HUDEP-2 (cell line): ENCODE data around the gene LIG3.
"Not testable (repeated sequence)": the region's sequence is repeated elsewhere in the genome, so short reads cannot be mapped to it uniquely, and the experiment has no call there.

Experiments used
- DNase-seq, 76 experiments: peaks; one replicate each; lab custom pipeline; 2025; ENCODE audit not compliant: unreplicated experiment in 76 of 76; lab: John Stamatoyannopoulos, UW

LIG3 gene

GRCh38 chr17:35030780-35031179 is 50.5 kb downstream of the LIG3 start:
- DNase-seq, result no peak

DNA sequence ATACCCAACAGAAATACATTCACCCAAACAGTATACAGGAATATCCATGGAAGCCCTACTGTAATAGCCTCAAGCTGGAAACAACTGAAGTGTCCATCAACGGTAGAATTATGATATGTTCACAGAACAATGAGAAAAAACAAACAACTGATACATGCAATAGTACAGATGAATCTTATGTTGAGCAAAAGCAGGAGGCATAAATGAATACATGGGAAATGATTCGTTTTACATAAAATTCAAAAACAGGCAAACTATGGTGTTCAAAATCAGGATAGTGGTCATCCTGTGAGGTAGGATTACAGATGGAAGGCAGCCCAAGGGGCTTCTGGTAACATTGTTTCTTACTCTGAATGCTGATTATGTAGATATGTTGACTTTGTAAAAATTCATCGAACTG is 58.1 kb downstream of the LIG3 start:
- no peak for DNase-seq

DNA sequence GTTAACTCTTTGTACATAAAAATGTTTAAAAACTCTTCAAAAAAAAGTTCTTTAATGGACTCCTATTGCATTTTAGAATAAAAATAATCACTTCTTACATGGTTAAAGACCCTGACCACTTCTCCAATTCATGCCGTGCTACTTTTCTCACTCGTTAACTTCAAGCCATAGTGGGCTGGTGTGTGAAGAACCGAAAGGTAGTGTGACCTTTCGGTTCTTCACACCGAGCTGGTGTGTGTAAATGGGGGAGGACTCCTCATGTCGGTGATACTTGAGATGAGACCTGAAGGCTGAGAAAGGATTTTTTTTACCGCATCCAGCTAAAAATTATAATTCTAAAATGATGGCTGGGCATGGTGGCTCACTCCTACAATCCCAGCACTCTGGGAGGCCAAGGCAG is 61.1 kb downstream of the LIG3 start:
- no peak for DNase-seq

DNA sequence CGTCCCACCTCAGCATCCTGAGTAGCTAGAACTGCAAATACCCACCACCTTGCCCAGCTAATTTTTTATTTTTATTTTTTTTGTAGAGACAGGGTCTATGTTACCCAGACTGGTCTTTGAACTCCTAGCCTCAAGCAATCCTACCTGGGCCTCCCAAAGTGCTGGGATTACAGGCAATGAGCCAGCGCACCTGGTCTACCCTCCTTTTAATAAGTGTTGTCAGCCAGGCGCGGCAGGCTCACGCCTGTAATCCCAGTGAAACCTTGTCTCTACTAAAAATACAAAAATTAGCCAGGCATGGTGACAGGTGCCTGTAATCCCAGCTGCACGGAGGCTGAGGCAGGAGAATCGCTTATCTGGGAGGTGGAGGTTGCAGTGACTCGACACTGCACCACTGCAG is 63.9 kb downstream of the LIG3 start:
- no peak for DNase-seq

DNA sequence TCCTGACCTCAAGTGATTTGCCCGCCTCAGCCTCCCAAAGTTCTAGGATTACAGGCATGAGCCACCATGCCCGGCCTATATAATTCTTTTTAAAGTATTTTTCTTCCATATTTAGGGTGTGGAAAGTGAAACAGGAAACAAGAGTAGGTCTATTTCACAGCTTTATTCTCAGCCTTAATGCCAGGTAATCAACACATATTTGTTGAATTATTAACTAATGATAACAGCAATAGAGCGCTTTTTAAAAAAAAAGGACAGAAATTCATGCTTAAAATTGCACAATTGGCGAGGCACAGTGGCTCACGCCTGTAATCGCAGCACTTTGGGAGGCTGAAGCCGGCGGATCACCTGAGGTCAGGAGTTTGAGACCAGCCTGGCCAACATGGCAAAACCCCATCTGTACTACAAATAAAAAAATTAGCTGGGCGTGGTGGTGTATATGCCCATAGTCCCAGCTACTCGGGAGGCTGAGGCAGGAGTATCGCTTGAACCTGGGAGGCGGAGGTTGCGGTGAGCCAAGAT is 65.2 kb downstream of the LIG3 start:
- not testable (repeated sequence) for DNase-seq

DNA sequence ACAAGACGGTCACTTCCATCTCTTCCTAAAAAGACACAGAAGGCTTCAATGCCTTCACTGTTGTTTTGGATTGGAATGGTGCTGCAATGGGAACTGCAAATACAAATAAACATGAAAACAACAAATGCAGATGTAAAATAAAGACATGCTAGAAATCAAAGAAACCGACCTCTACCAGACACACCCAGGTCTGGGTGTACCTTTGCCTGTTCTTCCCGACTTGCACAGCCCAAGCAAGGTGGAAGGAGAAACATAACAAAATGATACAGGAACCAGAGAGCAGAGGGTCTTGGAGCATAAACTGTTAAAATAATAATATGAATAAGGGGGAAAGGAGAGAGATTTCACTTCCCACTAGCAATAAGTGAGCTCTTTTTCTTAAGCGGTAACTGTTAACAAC is 65.9 kb downstream of the LIG3 start:
- DNase-seq, result no peak

- DNase-seq, result peak in 1 of 76 experiments; percentile 4
These were observed 66.5 kb downstream of the LIG3 start for GRCh38 chr17:35046740-35047283.

GRCh38 chr17:35048685-35049379 is 68.5 kb downstream of the LIG3 start:
- DNase-seq, result no peak

DNA sequence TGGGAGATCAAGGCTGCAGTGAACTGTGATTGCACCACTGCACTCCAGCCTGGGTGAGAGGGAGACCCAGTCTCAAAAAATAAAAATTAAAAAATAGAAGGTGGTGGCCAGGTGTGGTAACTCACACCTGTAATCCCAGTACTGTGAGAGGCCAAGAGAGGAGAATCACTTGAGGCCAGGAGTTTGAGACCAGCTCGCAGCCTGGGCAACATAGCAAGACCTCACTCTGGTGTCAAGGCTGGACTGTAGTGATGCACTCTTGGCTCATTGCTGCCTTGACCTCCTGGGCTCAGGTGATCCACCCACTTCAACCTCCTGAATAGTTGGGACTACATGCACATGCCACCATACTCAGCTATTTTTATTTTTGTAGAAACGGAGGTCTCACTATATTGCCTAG is 69.9 kb downstream of the LIG3 start:
- DNase-seq, result no peak

DNA sequence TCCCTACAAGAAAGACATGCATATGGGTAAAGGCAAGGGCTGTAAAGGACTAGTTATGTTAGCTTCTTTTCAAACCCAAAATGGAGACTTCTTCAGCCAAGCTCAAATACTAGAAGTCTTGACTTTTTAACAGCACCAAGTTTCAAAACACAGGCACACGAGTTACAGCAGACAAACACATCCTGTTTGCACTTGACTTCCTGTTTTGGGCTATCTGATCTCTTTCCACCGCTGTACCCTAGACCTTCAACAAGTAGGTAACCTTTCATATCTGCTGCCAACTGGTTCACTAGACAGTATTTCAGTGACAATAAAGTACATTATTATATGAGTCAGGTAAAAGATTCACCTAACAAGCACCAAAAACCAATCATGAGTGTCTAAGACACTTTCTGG is 70.9 kb downstream of the LIG3 start:
- DNase-seq, result peak in 22 of 76 experiments; percentile 2 to 54 (median 22)

DNA sequence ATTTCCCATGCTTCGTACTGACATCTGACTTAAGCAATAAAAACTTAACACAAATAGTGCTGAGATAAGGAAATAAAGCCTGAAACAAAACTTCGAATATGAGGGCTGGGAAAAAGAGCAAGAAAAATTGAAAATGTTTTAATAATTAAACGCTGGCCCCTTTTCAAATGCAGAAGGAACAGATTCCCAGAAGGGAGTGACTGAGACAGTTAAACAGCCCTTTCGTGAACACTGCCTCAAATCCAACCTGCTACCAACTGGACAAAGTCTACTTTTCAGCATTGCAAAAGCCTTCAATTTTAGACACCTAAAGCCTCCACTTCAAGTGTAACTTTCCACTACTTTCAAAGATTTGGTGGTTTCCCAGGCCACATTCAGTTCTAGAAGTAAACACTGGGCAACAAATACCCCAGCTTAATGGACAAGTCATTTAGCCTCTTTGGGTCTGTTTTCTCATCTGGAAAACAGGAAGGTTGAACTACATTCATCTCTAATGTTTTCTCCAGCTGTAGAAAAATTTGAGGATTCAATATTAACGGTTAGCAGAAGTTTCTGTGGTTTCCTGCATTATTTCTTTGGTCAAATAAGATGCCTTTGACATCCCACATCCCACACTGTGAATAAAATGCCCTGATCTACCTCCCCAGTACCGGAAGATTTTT is 71.4 kb downstream of the LIG3 start:
- DNase-seq, result peak in 1 of 76 experiments; percentile 30

GRCh38 chr17:35052241-35052610 is 71.9 kb downstream of the LIG3 start:
- no peak for DNase-seq

DNA sequence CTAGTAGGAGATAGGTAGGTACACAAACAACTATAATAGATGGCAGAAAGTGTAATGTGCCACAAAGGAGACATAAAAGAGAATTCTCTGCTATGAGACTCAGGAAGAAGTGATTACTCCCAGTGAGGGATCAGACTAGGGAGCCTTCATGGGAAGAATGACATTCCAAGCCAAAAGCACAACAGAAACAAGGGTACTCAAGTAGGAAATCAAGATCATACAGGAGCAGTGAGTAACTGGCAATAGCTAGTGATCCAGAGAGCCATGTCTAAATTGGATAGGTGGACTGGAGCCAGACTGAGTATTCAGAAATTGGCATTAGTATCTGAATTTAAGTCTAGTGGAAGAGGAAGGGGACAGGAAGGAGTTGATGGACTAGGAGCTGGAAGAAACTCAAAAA is 72.5 kb downstream of the LIG3 start:
- DNase-seq, result no peak

DNA sequence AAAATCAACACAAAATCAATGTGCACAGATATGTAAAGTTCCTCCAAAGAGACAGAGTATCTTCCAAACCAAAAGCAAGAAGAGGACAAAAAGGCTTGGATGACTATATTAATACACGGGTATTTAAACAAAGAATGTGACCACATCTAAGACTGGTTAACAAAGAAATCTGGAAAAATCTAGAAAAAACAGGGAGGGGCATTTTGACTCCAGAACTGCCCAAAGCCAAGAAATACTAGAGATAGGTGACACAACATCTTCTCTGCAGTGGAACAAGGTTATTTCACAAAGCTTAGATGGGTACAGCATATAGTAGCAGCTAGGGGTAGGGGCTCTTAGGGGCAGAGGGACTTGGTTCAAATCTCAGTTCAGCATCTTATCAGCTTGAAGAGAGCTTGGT is 72.9 kb downstream of the LIG3 start:
- no peak for DNase-seq

GRCh38 chr17:35056013-35056412 is 75.7 kb downstream of the LIG3 start:
- DNase-seq, result no peak

DNA sequence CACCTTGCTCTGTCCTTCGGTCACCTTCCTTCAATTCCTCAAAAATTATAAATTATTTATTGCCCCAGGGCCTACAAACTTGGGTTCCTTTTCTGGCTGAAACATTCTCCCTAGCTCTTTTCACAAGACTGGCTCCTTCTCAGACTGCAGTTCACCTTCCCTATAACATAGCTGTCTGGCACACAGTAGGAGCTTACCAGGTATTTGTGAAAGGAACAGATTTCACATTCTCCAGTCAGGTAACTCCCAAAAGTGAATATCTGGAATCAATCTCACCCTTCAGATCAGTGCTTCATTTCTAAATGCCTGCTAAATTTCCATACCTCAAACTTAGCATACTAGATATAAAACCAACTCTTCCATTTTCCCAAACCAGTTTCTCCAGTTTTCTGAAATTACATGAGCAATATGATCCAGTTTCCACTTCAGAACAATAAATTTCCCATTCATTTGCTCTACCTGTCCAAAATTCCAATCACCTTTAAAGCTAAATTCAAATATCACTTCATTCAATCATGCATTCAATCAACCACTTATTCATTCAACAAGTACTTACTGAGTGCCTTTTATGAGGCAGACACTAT is 77.1 kb downstream of the LIG3 start:
- no peak for DNase-seq
